ENCODE results near the gene CCR5.

Gene CCR5

GRCh38 chr3:46349484-46350261 is 21.1 kb upstream of the CCR5 start:
- TF ChIP-seq CSDC2 (CRISPR knock-in tag; IDR thresholded peaks at IDR 0.05) (no peak), ESRRG (CRISPR knock-in tag; IDR thresholded peaks at IDR 0.05) (no peak), CSRNP3 (CRISPR knock-in tag; IDR thresholded peaks at IDR 0.05) (no peak), POU6F1 (CRISPR knock-in tag; IDR thresholded peaks at IDR 0.05; ENCODE audit: borderline replicate concordance, low read depth) (no peak), ARNTL (CRISPR knock-in tag; IDR thresholded peaks at IDR 0.05; ENCODE audit: borderline replicate concordance, low read depth) (no peak), BACH2 (CRISPR knock-in tag; IDR thresholded peaks at IDR 0.05; ENCODE audit: borderline replicate concordance) (no peak)
- ATAC-seq, result no peak

- ATAC-seq, result no peak
- no peak for TF ChIP-seq ISL1 (CRISPR knock-in tag; IDR thresholded peaks at IDR 0.05)
- no peak for TF ChIP-seq GLIS3 (CRISPR knock-in tag; IDR thresholded peaks at IDR 0.05)
- TF ChIP-seq RARB (CRISPR knock-in tag; IDR thresholded peaks at IDR 0.05), result no peak
- no peak for TF ChIP-seq CSDC2 (CRISPR knock-in tag; IDR thresholded peaks at IDR 0.05)
- no peak for TF ChIP-seq CSRNP3 (CRISPR knock-in tag; IDR thresholded peaks at IDR 0.05)
- no peak for TF ChIP-seq ZNF8 (CRISPR knock-in tag; IDR thresholded peaks at IDR 0.05)
- no peak for TF ChIP-seq SNAI2 (CRISPR knock-in tag; IDR thresholded peaks at IDR 0.05)
- TF ChIP-seq BACH2 (CRISPR knock-in tag; IDR thresholded peaks at IDR 0.05; ENCODE audit: borderline replicate concordance), result no peak
- no peak for TF ChIP-seq PPARA (CRISPR knock-in tag; IDR thresholded peaks at IDR 0.05; ENCODE audit: borderline replicate concordance)
- no peak for TF ChIP-seq ESRRG (CRISPR knock-in tag; IDR thresholded peaks at IDR 0.05)
- no peak for TF ChIP-seq ZFP30 (CRISPR knock-in tag; IDR thresholded peaks at IDR 0.05)
- TF ChIP-seq PATZ1 (CRISPR knock-in tag; IDR thresholded peaks at IDR 0.05; ENCODE audit: borderline replicate concordance), result no peak
- no peak for TF ChIP-seq ZC3H10 (CRISPR knock-in tag; IDR thresholded peaks at IDR 0.05)
- no peak for TF ChIP-seq OSR1 (CRISPR knock-in tag; IDR thresholded peaks at IDR 0.05)
- no peak for TF ChIP-seq TCF4 (CRISPR knock-in tag; IDR thresholded peaks at IDR 0.05; ENCODE audit: borderline replicate concordance)
- TF ChIP-seq CREB5 (CRISPR knock-in tag; IDR thresholded peaks at IDR 0.05; ENCODE audit: low read depth), result no peak
- no peak for TF ChIP-seq ZNF70 (CRISPR knock-in tag; IDR thresholded peaks at IDR 0.05)
- TF ChIP-seq POU6F1 (CRISPR knock-in tag; IDR thresholded peaks at IDR 0.05; ENCODE audit: borderline replicate concordance, low read depth), result no peak
Observed at GRCh38 chr3:46350262-46350565, 20.5 kb upstream of the CCR5 start.

GRCh38 chr3:46351646-46352045 is 19.1 kb upstream of the CCR5 start:
- no peak for ATAC-seq
- TF ChIP-seq CSRNP3 (CRISPR knock-in tag; IDR thresholded peaks at IDR 0.05) (no peak), ISL1 (CRISPR knock-in tag; IDR thresholded peaks at IDR 0.05) (no peak), TCF4 (CRISPR knock-in tag; IDR thresholded peaks at IDR 0.05; ENCODE audit: borderline replicate concordance) (no peak), ZNF8 (CRISPR knock-in tag; IDR thresholded peaks at IDR 0.05) (no peak), ZFP30 (CRISPR knock-in tag; IDR thresholded peaks at IDR 0.05) (no peak), PATZ1 (CRISPR knock-in tag; IDR thresholded peaks at IDR 0.05; ENCODE audit: borderline replicate concordance) (no peak), GLIS3 (CRISPR knock-in tag; IDR thresholded peaks at IDR 0.05) (no peak), ZC3H10 (CRISPR knock-in tag; IDR thresholded peaks at IDR 0.05) (no peak), CREB5 (CRISPR knock-in tag; IDR thresholded peaks at IDR 0.05; ENCODE audit: low read depth) (no peak), RARB (CRISPR knock-in tag; IDR thresholded peaks at IDR 0.05) (no peak), CSDC2 (CRISPR knock-in tag; IDR thresholded peaks at IDR 0.05) (no peak), TOX (CRISPR knock-in tag; IDR thresholded peaks at IDR 0.05; ENCODE audit: borderline replicate concordance) (no peak), OSR1 (CRISPR knock-in tag; IDR thresholded peaks at IDR 0.05) (no peak), PPARA (CRISPR knock-in tag; IDR thresholded peaks at IDR 0.05; ENCODE audit: borderline replicate concordance) (no peak), ZFP3 (CRISPR knock-in tag; IDR thresholded peaks at IDR 0.05) (no peak)

Measured in SK-N-SH treated with all-trans-retinoic acid at 6 μM for 48 hours (cell line).